WERI-Rb-1 (cell line): Measurements from ENCODE around the gene RALGPS1.
A peak's percentile ranks its signal among the peaks of the same experiment; 100 is the strongest.

Experiments used
- DNase-seq: peaks from one replicate; pipeline ENCODE4 v3.0.0-alpha.2; 2020
- H3K27ac ChIP-seq: fragments of 250-450 bp; sonication (Bioruptor Pico); 2 replicates; pipeline ENCODE4 v1.5.1; 2020; ENCODE audit warnings: mild to moderate bottlenecking, moderate library complexity
- H3K27me3 ChIP-seq: fragments of 250-450 bp; sonication (Bioruptor Pico); 2 replicates; pipeline ENCODE4 v1.5.1; 2021; ENCODE audit warnings: mild to moderate bottlenecking, low read depth, moderate library complexity; ENCODE audit not compliant: insufficient read depth, severe bottlenecking
- H3K36me3 ChIP-seq: fragments of 250-450 bp; sonication (Bioruptor Pico); 2 replicates; pipeline ENCODE4 v1.5.1; 2020; ENCODE audit warnings: mild to moderate bottlenecking, moderate library complexity
- H3K4me3 ChIP-seq: 2 replicates; pipeline ENCODE4 v1.5.1; 2011; ENCODE audit warnings: low read depth, mild to moderate bottlenecking, control low read depth, low read length
- H3K9me3 ChIP-seq: fragments of 250-450 bp; sonication (Bioruptor Pico); 2 replicates; pipeline ENCODE4 v1.5.1; 2021; ENCODE audit warnings: mild to moderate bottlenecking, moderate library complexity; ENCODE audit not compliant: severe bottlenecking
- CTCF ChIP-seq: IDR thresholded peaks from 2 replicates; pipeline ENCODE4 v1.5.1; 2011; ENCODE audit warnings: low read depth, mild to moderate bottlenecking, control low read depth, inconsistent platforms, low read length

RALGPS1 gene

DNA sequence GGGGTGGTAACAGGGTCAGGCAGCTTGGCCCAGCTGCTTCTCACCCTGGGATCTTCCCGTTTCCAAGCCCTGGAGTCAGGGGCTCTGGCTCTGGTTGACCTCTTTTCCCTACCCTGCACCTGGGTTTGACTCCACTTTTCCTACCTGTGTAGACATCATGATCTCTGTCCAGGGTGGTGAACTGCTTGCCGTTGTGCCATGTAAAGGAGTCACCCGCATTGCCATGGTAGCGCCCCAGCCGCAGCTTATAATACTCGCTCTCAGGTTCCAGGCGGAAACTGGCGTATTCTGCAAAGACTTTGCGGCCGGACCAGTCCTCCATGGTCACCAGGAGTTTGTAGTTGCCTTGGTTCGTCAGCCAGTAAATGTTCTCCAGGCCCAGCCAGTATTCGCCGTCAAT lies 176.9 kb downstream of the RALGPS1 start:
- no peak for DNase-seq
- Histone ChIP-seq H3K9me3 (no peaks in the 10 kb centered on the region), H3K27ac (no peak overlapping the region), H3K36me3 (peaks cover 5% of the 10 kb centered on the region), H3K4me3 (no peak overlapping the region), H3K27me3 (no peaks in the 10 kb centered on the region)
- no peak for TF ChIP-seq CTCF

GRCh38 chr9:127092041-127092608 lies 177.5 kb downstream of the RALGPS1 start:
- no peak for DNase-seq
- TF ChIP-seq CTCF = no peak
- H3K27ac ChIP-seq = no peak overlapping the region
- H3K36me3 ChIP-seq = peaks cover 5% of the 10 kb centered on the region
- H3K27me3 ChIP-seq = no peaks in the 10 kb centered on the region
- H3K4me3 ChIP-seq = no peak overlapping the region
- no peaks in the 10 kb centered on the region for H3K9me3 ChIP-seq

DNA sequence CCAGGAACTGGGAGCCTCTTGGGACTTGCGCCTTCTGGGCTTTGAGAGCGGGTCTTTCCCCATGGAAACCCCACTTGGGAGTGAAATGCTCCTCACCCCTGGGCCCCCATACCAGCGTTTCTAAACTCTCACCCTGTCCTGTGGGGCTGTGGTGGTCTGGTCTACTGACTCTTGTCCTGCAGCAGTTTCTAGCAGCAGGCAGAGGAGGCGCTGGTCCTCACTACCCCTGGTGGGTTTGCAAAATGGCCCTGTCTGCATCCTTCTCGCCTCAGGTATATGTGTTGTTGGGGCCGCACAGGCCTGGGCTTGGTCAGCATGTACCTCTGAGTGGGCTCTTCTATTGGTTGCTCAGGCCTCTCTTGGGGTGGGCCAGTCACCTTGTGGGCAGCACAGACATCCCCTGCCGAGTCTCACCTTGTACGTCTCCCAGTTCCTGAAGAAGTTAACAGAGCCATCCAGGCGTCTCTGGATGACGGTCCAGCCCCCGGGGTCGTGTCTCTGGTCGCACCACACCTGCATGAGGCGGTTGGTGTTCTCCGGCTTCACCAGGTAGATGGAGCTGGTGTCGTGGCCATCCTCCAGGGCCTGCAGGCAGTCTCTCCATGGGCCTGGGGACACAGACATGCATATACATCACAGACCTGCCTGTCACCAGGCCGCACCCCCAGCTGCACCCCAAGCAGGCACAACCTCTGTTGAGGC lies 178.9 kb downstream of the RALGPS1 start:
- no peak overlapping the region for H3K27ac ChIP-seq
- no peaks in the 10 kb centered on the region; the same call in 1 of the 2 replicates for H3K36me3 ChIP-seq
- DNase-seq = no peak
- no peak overlapping the region for H3K4me3 ChIP-seq
- 0 out of 2 replicates have a peak, but pooled peaks have one; percentile 13 for TF ChIP-seq CTCF
- no peaks in the 10 kb centered on the region for H3K9me3 ChIP-seq
- no peaks in the 10 kb centered on the region for H3K27me3 ChIP-seq

DNA sequence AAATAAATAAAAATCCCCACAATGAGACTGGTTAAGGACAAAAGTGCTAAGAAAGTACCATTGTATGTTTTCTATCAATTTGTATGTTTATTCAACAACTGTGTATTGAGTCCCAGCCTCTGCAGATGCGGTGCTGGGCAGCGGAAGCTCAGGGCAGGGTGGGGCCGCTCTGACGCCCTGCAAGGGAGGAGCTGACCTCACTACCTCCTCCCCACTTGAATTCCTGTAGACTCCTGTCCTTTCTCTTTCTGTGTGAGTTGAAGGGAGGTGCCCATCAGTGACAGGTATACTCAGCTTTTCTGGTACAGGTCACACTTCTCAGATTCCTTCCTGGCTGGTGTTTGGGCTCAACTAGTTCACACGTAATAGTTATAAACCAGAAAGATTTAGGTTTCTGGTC lies 180.8 kb downstream of the RALGPS1 start:
- Histone ChIP-seq H3K27ac (no peak overlapping the region), H3K9me3 (no peaks in the 10 kb centered on the region), H3K4me3 (no peak overlapping the region), H3K36me3 (no peaks in the 10 kb centered on the region; the same call in 1 of the 2 replicates), H3K27me3 (no peaks in the 10 kb centered on the region)
- TF ChIP-seq CTCF = no peak
- no peak for DNase-seq

DNA sequence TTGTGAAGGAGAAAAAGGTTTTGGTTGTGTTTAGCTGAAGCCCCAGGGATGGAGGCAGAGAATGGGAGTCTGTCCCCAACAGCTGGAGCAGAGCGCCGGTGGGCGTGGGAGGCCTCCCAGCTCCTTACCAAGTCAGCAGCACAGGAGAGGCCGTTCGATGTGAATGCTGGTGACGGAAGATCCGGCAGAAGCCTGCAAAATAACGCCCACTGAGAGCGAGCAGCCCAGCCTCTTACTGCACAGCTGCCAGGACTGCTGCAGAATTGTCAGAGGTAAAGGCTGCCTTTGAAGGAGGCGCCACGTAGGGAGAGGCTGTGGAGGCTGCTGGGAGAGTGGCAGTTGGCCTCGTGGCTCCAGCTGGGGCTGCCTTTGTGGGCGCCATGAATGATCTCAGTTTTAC lies 181.6 kb downstream of the RALGPS1 start:
- no peaks in the 10 kb centered on the region for H3K9me3 ChIP-seq
- TF ChIP-seq CTCF = no peak
- H3K36me3 ChIP-seq = no peaks in the 10 kb centered on the region; the same call in 1 of the 2 replicates
- H3K27me3 ChIP-seq = no peaks in the 10 kb centered on the region
- no peak overlapping the region for H3K4me3 ChIP-seq
- H3K27ac ChIP-seq = no peak overlapping the region
- no peak for DNase-seq
